ENCODE data around the gene NLGN4X.

DNA sequence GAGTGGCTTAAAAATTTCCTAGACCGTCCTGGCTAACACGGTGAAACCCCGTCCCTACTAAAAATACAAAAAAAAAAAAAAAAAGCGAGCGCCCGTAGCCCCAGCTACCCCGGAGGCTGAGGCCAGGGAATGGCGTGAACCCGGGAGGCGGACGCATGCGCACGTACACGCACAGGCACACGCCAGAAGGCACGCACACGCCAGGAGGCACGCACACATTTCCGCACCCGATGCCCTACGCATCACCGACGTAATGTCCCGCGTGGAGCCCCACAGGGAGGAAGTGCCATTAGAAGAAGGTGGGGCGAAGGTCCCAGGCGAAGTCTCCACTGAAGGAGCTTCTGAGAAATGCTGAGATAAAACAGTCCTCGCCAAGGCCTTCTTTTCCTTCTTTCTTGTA, 41.4 kb downstream of the NLGN4X start:
- TF ChIP-seq, protein P1, sequence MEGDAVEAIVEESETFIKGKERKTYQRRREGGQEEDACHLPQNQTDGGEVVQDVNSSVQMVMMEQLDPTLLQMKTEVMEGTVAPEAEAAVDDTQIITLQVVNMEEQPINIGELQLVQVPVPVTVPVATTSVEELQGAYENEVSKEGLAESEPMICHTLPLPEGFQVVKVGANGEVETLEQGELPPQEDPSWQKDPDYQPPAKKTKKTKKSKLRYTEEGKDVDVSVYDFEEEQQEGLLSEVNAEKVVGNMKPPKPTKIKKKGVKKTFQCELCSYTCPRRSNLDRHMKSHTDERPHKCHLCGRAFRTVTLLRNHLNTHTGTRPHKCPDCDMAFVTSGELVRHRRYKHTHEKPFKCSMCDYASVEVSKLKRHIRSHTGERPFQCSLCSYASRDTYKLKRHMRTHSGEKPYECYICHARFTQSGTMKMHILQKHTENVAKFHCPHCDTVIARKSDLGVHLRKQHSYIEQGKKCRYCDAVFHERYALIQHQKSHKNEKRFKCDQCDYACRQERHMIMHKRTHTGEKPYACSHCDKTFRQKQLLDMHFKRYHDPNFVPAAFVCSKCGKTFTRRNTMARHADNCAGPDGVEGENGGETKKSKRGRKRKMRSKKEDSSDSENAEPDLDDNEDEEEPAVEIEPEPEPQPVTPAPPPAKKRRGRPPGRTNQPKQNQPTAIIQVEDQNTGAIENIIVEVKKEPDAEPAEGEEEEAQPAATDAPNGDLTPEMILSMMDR (IDR thresholded peaks at IDR 0.05): no peak
- no peak for TF ChIP-seq POLR2A (IDR thresholded peaks at IDR 0.05)
- no peak for TF ChIP-seq EP300 (IDR thresholded peaks at IDR 0.05)
